DMS153 (cell line): ENCODE data around the gene AGAP3.

Experiments used
- DNase-seq: peaks from one replicate; lab custom pipeline; 2025; lab: John Stamatoyannopoulos, UW

Gene AGAP3

DNA sequence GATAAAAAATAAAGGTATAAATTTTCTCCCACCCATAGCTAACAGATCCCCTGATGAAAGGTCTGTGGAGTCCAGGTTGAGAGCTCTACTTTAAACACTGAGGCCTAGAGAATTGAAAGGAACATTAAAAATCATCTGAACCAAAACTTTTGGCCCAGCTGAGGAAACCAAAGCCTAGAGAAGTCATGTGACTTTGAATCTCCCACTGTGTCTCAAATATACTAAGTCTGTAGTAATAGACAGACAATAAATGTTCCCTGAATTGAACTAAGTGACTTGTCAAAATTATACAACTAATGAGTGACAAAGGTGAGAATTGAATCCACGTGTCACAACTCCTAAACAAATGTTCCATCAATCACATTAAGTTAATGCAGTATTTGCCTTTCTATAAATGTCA, 75.5 kb downstream of the AGAP3 start:
- DNase-seq: no peak

DNA sequence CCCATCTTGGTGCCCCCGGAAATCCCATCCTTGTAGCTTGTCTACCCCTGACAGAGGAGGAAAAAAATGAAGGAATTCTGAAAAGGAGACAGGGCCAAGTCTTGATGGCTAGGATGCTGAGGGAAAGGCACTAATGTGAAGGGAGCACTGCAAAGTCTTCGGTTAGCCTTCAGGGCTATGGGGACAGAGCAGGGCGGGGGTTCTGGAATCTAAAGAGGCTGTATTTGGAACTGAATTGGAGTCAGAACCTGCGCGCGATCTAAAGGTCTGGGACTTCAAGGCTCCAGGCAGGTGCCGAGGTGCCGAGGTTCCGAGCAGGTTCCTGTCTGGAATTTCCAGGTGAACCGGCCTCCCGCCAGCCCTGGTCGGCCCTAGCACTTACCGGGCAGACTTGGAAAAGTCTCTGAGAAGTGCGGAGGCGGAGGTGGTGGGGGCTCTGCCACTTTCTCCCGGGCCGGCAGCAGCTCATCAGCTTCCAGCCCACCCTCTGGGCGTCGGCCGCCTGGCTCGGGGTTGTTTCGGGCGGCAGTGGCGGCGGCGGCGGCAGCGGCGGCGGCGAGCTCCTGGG, 80.4 kb downstream of the AGAP3 start:
- DNase-seq: no peak

DNA sequence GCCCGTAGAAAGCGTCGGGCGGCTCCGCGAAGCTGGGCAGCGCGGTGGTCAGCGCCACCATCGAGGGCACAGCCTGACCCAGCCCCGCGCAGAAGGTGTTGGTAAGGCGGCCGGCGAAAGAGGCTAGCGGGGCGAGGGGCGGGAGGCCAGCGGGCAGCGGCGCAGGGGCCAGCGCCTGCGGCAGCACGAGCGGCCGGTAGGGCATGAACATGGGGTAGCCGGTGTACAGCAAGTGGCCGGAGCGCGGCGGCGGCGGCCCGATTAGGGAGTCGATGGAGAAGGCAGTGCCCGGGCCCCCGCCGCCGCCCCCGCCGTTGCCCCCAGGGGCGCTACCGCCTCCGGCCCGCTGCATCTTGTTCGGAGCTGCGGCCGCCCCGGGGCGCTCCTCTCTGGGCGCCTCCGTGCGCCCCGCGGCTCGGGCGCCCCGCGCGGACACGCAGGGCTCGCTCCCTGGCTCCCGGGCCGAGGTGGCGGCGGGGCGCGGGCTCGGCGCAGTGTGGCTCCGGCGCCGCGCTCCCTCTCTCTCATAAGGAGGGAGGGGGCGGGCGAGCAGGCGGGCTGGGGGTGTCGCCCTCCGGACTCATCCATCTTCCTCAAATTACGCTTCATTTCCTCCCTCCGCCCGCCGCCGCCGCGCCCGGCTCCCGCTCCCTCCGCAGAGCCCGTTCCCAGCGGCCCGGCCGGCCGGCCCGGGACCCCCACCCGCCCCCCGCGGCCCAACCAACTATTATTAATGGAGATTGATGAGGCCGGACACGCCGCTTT, 81.1 kb downstream of the AGAP3 start, which contains the start of gene GBX1:
Gene GBX1 (minus strand): TSS at position 498 of the 765 bp plus-strand sequence. CDS start 146 bp downstream, at position 352.
- no peak for DNase-seq

DNA sequence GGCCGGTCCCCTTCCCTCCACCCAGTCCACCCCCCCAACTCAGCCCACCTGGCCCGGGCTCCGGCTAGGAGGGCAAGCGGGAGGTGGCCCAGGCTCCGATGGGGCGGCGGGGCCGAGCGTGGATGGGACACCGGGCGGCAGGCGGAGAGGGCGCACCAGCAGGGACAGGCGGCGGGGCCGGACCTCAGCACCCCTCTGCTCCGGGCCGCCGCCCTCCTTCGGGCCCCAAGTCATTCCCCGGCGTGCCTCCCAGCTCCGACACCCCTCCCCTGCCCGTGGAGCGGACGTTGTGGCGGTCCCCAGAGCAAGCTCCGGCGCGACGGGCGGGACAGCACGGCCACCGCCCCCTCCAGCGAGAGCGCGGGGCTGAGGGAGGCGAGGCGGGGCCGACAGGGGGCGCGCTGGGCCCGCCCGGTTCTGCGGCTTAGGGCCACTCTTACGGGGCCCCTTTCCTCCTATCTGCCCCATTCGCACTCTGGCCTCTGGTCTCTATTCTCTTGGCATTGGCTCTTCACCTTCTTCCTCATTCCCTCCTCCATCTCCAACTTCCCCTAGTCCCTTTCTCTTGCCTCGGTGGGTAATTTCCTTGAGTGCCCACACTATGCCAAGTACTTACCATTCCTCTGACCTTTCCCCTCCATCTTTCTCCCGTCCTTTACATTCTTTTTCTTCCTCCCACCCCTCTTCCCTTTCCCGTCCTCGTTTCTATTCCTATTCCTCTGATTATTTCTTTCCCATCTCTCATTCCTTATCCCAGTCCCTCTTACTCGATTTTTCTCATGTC, 81.9 kb downstream of the AGAP3 start:
- DNase-seq: no peak

- DNase-seq: no peak
These were observed 82.5 kb downstream of the AGAP3 start for GRCh38 chr7:151168787-151169162.

- DNase-seq: peak; percentile 22
These were observed 86.2 kb downstream of the AGAP3 start for GRCh38 chr7:151172273-151173141.

DNA sequence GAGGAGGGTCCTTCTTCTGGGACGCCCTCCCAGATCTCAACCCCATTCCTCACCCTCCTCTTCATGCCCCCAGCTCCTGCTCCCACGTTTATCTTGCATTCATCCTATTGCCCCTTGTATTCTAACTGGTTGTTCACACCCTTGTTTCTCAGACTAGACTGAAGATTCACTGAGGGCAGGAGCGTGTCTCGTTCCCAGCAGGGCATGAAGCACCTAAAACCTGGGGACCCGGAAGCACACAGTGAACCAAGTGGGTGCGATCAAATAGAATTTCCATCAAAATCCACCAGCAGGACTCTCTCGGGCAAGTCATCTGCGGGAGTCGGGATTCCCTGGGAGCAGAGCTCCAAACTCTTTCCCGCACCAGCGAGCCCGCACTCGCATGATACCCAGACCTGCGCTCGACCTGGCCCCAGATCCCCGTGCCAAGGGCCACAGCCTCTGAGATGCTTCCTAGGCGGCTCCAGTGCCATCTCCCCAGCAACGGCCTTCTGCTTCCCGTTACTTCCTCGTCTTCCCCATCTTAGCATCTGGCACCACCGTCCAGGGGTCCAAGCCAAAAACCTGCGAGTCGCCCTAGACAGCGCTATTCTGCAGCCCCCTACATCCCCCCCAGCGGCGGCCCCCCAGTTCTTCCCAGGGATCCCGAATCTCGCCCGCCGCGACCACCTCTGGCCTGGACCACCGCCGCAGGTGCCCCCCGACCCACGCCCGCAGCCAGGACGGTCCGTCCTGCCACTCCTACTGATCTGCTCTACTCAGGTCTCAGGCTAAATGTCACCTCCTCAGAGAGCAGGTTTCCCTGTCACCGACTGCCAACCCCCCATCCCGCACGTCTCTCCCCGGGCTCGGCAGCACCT, 87.3 kb downstream of the AGAP3 start:
- DNase-seq: no peak

GRCh38 chr7:151174246-151175046, 88.2 kb downstream of the AGAP3 start:
- no peak for DNase-seq

- no peak for DNase-seq
These were observed 88.9 kb downstream of the AGAP3 start for GRCh38 chr7:151175047-151175792.

DNA sequence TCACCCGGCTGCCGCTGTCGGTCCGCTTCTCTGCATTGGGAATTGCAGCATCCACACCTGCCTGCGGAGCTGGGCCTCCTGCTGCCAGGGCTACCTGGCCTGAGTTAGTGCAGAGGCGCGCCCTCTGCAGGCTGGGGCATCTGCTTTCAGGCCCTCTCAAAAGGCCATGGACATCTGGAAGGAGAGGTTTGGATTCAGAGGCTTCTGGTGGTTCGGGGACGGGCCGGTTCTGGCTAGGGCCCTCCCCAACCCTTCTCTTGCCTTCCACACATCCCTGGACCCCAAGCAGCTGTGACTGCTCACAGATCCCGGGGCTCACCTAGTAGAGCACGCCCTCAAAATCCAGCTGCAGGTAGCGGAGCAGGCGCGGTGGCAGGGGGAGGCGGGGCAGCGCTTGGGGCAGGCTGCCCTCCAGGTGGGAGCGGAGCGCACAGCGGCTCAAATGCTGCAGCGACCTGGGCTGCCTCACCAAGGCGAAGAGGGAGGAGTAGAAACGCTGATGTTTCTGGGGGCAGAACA, 89.6 kb downstream of the AGAP3 start:
- DNase-seq: no peak

- DNase-seq: no peak
These were observed 90.1 kb downstream of the AGAP3 start for GRCh38 chr7:151176401-151176800.

GRCh38 chr7:151177310-151177709, 91.0 kb downstream of the AGAP3 start:
- no peak for DNase-seq

- DNase-seq: no peak
These were observed 92.0 kb downstream of the AGAP3 start for GRCh38 chr7:151178236-151178635.

GRCh38 chr7:151178831-151179230, 92.6 kb downstream of the AGAP3 start:
- DNase-seq: no peak

GRCh38 chr7:151179287-151179860, 93.1 kb downstream of the AGAP3 start:
- no peak for DNase-seq

GRCh38 chr7:151179946-151180345, 93.7 kb downstream of the AGAP3 start:
- no peak for DNase-seq

- DNase-seq: no peak
These were observed 94.7 kb downstream of the AGAP3 start for GRCh38 chr7:151181011-151181431.

DNA sequence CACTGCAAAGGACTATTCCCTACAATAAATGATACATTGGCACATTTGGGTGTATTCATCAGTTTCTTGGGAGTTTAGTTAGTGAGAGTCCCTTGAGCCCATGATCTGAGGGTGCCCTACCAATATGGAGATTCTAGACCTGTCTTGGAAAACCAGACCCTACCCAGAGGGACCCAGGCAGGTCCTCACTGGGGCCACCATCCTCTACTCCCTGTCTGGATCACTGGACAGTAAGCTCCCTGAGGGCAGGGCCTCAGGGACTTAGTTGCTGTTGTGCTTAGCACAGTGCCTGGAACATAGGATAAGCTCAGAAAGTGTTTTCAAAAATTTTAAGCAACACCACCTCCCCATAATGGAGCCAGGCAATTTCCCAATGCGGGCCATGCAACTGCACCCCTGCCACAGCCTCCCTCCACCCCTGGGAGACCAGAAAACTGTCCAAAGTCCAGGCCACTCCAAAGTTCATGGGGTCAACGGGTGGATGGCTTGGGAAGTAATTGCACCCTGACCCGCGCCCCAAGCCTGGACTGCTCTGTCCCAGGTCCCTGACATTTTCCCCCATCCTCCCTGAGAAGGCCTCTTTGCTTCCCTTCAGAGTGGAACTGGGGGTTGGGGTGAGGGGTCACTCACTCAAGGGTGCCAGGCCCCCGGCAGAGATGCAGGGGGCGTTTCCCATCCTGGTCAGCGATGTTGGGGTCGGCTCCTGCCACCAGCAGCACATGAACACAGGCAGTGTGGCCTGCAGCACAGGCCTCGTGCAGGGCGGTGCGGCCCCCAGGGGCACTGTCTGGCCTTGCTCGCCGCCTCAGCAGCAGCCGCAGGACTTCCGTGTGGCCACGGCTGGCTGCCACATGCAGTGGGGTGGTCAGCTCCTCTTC, 99.7 kb downstream of the AGAP3 start:
- no peak for DNase-seq
